HL-60/S4 (cell line): Measurements from ENCODE around the gene WSCD1.

ENCODE experiments used
- in situ Hi-C: fragments of 300-500 bp; cut with MboI; formaldehyde crosslinking; loops from 2 replicates; pipeline ENCODE4 v1.14.3; 2022; ENCODE audit warnings: low sequenced_read_pairs

The WSCD1 gene

DNA sequence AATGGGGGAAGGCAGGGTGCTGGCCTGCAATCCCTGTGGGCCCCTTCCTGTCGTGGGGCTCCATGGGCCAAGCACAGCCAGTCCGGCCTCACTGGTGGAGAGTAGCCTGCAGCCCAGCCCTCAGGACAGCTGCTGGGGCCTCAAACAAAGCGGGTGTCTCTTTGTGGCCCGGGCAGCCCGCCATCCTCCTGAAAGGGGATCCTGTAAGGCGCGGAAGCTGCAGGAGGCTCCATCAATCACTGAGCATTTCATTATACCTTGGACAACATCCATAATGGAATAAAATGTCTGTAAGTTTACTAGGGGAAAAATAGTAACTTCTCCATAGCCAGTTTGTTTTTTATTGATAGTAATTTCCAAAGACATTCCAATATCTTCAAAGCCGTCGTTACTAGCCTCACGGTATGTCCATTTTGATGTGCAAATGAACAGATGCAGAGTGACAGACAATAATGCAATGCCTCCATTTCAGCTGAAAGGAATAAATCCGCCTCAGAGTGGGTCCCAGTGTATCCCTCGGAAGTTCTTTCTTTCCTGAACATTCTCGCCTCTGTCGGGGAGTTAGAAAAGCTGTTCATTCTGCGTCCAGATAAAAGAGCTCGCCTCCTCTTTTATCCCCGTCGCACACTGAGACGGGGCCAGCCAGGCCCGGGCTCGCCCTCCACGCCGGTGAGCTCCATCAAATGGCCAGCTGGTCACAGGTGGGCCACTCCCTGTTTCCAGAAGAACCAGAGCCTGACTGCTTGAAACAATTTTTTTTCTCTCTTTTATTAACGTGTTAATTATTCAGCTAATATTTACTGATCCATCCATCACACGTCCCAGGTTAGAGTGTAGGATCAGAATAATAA, 14.4 kb downstream of the WSCD1 start:
- in situ Hi-C loops, result no loop called here

DNA sequence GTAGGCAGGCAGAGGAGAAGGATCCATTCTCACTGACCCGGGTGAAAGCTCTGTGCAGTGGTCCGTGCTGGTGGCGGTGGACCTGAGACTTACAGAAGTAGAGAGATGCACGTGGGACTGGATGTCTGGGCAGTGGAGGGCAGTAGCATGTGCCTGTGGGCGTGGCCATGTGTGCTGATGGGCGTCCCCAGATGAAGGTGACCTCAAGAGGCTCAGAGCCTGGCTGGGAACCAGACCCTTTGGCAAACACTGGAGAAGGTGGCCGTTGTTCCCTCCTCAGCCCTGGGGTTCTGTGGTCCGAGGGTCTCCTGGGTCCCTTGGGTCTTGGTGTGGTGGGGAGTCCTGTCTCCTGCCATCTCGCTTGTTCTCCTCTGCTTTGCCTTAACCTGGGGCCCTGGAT, 15.6 kb downstream of the WSCD1 start:
- in situ Hi-C loops, result no loop called here

DNA sequence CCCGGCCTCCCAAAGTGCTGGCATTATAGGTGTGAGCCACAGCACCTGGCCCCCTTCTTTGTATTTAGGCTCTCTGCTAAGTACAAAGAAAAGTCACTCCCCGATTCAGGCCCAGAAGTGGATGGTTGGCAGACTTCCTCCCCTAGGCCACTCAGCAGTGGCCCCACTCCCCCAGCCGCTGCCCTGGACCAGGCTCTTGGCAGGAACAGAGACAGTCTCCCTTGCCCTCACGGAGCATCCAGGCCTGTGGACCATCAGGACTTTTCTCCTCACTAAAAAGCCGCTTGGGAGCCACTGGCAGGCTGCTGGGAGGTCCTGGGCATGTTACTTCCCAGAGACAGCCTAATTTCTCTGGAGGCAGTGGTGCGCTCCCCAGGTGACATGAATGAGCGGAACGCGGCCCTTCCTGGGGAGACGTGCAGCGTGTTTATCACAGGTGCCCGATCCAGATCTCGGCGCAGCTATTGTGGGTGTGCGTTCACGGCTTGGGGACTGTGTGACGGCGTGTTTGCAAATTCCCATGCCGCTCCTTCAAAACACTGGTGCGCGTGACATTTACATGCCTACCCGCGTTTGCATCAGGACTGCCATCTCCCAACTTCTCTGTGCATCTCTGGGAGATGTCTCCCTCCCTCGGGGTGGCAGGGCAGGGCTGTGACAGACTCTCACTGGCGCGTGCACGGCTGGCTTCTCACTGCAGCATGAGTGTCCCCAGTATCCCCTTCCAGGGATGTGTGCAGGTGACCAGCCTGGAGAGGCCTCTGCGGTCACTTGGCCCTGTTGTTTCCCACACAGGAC, 16.6 kb downstream of the WSCD1 start:
- in situ Hi-C loops, result no loop called here

DNA sequence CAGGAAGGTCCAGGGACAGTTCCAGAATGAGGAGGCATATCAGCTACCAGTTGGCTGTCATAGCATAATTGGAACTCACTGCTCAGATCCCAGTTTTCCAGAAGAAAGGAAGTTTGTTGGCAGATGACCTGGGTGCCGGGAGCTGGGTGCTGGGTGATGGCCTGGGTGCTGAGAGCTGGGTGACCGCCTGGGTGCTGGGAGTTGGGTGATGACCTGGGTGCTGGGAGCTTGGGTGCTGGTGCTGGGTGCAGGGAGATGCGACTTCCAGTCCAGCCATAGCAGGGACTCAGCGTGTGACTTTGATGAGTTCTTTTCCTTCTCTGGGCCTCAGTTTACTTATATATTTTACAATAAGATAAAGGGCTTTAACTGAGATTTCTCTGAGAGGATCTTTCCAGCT, 18.0 kb downstream of the WSCD1 start:
- in situ Hi-C loops, result no loop called here

DNA sequence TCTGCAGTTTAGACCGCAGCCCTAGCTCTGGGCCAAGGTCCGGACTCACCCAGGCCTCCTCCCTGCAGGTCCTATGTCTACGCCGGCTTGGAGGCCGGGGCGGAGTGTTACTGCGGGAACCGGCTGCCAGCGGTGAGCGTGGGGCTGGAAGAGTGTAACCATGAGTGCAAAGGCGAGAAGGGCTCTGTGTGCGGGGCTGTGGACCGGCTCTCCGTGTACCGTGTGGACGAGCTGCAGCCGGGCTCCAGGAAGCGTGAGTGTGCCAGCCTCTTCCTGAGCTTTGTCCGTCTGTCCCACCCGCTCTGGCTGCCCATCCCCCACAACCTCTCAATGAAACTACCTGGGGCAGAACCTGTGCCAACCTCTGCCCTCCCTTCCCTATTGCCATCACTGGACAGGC, 20.1 kb downstream of the WSCD1 start:
- in situ Hi-C loops, result no loop called here

DNA sequence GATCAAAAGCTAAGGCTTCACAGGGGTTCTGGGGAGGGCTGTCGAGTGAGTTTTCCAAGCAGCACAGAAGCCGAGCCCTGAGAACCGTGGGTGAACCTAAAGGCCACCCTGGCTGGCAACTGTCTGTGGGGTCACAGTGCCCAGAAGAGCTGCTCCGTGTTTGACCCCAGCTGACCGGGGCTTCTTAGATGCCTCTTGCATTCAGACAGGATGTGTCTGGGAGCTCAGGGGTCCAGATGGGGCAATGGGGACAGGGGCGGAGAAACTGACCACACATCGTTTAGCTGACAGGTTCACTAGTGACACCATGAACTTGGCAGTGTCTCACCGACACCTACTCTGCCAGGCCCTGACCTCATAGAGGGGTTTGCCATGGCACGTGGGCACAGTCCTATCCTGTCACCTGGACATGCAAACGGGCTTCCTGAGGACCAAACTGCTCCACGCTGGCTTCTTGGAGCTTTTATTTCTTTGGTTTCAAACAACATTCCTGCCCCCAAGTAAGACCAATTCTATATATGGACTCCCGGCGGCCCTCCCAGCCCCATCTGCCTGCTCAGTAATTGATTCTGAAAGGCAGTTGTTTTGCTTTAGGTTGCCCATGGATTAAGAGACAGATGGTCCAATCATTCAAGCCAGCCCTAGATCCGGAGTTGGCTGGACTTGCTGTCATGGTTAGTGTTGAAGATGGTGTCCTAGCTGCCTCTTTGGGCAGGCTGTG, 22.2 kb downstream of the WSCD1 start:
- in situ Hi-C loops, result no loop called here

DNA sequence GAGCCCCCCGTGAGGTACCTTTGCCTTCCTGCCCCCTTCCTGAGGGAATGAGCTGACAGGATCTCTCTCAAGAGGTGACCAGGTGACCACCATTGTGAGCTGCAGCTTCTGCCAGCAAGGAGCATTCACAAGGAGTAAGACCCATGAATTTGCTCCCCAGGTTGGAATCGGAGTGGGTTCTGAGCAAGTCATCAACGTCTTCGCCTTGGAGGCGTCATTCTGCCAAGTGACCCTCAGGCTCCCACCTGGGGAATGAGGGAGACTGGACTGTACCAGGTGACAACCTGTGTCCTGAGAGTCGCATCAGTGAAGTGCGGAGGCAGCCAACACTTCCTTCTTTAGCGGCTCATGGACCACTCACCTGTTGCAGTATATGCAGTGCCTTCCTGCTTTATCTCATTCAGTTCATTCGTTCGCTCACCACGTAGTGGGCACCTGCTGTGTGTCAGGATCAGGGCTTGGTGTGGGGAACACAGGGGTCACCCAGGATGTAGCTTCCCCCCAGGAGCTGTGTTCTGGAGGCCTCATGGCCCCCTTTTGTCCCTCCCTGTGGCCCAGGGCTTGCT, 22.8 kb downstream of the WSCD1 start:
- in situ Hi-C loops, result no loop called here

DNA sequence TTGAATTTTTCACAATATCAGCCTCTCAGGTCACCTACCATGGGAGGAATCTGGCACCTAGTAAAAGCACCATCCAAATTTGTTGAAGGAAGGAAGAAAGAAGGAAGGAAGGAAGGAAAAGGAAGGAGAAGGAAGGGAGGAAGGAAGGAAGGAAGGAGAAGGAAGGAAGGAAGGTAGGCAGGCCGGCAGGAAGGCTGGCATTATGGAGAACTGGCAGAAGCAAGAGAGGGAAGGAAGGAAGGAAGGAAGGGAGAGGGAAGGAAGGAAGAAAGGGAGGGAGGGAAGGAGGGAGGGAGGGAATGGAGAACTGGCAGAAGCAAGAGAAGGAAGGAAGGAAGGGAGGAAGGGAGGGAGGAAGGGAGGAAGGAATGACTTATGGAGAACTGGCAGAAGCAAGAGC, 24.3 kb downstream of the WSCD1 start:
- in situ Hi-C loops, result no loop called here

DNA sequence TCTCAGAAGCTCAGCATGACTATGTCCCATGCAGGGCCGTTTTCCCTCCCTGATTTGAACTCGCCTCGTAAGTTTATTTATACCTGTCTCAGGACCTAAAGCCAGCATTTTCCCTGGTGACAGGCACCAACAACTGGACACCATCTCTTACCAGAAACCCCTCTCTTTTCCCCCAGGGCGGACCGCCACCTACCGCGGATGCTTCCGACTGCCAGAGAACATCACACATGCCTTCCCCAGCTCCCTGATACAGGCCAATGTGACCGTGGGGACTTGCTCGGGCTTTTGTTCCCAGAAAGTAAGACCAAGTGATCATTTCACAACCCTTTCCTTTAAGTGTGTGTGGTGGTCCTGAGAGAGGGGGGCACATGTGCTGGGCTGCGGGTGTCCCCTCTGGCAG, 24.7 kb downstream of the WSCD1 start:
- in situ Hi-C loops, result no loop called here

DNA sequence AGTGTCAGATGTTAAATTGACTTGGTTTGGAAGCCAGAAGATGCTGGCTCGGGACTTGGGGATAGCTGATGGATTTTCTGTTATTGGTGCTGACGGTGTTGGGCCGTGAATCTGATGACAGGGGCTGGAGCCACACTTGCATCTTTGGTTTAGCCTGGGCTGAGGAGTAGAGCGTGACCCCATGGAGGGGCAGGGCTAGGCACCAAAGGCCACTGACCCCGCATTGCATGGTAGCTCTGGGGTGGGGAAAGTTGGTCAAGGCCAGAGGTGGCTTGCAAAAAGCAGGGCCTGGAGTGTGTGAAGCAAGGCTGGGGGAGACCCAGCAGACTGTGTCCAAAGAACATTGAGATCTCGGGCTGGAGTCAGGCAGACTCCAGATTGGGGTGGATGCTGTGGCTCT, 25.3 kb downstream of the WSCD1 start:
- in situ Hi-C loops, result no loop called here

DNA sequence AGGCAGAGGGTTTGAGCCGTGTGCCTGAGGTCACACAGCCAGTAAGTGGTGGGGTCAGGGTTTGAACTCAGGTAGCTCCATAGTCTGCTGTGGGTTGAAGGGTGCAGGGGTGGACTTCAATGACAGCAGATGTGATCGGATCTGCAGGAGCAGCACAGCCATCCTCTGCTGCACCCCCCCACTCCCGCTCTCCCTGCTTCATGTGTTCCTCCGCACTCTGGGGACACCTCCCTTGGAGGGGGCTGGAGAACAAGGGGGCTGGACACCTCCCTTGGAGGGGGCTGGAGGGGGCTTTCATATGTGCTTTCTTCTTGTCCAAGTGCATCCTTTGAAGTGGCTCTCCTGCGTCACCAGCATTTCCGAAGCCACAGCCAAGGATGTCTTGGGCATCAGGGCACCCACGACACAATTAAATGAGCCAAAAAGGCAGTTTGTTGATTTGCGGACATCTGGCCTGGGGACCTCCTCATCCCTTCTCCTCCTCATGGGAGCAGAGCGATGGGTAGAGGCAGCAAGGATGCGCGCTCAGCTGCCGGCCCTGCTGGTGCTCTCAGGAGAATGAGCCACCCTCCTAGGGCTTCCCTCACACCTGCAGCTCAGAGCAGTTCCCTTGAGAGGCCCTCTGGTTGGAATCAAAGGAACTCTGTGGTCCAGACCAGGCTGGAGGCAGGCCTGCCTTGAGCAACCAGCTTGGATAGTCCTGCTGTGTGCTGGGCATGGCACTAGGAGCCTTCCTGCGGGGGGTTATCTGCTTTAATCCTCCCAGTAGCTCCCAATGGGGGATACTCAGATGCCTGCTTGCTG, 26.2 kb downstream of the WSCD1 start:
- in situ Hi-C loops, result no loop called here

DNA sequence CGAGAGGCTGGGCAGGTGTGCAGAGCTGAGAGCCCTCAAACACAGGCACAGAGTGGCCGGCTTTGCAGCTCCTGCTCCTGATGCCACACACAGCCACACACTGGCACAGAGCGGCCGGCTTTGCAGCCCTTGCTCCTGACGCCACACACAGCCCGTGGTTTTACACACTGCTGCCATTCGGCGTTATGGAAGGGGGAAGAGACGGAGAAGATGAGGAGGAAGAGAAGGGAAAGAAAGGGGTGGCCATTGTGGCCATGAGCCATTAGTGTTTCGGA, 26.8 kb downstream of the WSCD1 start:
- in situ Hi-C loops, result no loop called here

DNA sequence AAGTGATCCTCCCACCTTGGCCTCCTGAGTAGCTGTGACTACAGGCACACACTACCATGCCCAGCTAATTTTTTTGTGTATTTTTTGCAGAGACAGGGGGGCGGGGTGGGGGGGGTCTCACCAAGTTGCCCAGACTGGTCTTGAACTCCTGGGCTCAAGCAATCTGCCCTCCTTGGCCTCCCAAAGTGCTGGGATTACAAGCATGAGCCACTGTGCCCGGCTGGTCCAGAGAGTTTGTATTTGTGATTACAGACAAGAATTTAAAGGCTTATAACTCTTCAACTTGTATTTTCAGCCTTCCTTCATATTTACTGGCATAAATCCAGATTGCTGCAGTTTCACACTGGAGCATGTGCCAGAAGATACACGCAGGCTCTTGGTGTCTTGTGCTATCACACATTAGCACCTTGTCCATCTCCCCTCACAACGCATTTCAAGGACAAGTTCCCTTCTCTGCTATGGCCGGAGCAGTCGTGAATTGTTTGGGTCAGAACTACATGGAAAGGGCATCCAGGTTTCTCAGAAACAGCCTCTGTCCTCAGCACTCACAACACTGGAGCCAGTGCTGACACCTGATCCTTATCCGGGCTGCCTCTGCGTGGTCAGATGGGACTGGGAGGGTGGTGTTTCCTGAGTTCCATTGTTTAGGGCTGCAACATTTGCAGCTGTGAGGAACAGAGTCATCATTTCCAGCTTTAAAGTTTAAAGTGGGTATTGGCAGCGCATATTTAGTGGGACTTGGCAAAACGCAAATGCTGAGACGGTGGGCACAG, 28.1 kb downstream of the WSCD1 start:
- in situ Hi-C loops, result no loop called here

DNA sequence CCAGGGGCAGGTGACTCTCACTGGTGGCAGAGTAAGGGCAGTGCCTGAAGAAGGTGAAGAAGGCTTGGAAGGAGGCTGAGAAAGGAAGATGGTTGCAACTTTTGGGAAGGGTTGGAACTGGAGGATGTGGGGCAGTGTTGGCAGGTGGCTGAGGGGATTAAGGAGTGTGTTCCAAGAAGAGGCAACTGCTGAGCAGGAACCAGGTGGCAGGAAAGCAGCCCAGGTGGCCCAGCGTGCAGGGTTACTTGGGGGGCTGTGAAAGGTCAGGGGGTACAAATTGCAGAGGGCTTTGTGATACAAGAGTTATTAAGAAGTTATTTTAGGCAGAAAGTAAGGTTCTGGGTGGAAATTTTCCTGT, 28.6 kb downstream of the WSCD1 start:
- in situ Hi-C loops, result no loop called here

DNA sequence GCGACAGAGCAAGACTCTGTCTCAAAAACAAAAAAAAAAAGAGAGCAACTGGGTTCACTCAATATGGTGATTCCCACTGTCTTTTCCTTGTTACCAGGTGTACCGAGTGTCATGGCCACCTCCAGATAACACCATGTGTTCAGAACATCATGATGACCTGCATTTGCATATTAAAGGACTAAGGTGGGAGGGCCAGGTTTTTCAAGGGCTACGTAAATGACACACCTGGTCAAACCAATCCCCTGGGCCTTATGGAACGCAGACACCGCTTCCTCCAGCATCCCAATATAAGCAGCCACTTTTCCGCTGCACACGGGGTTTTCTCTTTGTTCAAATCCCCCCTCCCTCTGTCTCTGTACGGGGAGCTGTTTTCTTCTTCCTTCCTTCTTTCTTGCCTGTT, 29.3 kb downstream of the WSCD1 start:
- in situ Hi-C loops, result no loop called here

DNA sequence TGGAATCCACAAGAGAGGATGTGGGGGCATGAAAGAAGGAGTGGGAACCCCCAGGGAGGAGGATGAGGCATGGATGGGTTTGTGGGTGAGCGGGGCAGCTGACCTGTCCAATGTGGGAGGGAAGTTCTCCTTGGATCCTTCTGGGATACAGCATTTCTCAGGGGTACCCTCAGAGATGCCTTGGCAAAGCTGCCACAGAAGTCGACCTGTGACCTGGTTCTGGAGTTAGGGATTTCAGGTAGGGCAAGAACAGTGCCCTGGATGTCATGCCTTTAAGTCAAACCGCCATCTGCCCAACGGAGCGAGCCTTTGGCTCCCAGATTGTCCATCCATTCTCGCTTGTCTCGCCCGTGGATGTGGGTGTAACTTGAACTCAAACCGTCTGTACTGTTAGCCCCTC, 30.0 kb downstream of the WSCD1 start:
- in situ Hi-C loops, result no loop called here

DNA sequence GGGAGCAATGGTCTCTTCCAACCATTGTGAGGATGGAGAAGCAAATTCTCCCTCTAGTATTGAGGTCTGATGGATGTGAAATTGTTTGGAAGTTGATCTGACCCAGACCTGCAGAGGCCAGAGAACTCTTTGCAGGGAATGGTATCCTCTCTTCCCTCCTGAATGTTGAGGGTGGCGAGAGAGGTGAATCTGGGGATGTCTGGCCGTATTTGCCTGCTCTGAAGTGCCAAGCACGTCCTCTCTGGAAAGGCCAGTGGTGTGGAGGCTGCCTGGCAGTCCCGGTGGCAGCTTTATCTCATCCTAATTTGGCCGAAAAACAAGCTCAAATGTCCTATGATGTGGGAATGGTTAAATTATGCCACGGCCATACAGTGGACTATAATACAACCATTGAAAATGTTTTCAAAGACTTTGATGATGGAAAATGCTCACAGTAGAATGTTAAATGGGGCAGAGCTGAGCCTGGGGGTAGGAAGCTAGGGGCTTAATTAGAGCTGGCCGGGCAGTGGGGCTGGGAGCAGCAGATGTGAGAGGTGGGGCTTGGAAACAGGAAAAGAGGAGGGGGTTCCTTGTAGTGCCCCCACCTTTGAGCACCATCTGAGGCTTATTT, 30.8 kb downstream of the WSCD1 start:
- in situ Hi-C loops, result no loop called here

DNA sequence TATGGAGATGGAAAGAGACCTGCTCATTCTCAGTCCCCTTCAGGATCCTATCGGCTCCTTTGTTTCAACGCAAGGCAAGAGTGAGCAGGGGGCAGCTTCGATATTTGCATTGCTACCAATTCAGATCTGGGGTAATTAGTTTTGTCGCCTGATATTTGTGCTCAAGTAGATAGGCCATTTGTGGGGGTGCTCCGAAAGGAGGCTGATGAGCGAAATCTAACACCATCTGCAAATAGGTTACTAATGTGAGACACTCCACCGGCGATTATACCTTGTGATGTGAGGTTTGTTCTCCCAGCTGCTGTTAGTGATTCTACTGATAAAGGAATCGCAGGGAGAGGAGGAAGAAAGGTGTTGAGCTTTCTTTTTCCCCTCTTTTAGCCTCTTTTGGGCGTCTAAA, 31.5 kb downstream of the WSCD1 start:
- in situ Hi-C loops, result no loop called here

DNA sequence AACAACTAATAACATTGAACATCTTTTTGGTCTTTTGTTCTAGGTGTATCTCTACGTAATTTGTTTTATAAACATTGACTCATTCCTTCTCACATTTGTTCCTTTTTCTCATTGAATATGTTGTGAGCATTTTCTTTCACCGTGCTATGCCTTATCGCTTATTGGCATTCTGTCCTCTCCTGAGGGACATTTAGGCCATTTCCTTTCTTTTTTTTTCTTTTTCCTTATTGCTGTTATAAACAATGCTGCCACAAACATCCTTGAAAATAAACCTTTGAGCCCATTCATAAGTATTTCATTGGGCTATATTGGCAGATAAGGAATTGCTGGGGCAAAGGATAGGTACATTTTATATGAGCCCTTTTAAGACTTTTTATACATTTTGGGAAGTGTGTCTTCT, 32.4 kb downstream of the WSCD1 start:
- in situ Hi-C loops, result no loop called here
